ENCODE data around the gene REST.
"Not testable (repeated sequence)": the region's sequence is repeated elsewhere in the genome, so short reads cannot be mapped to it uniquely, and the experiment has no call there.

Gene REST

GRCh38 chr4:56908206-56909085 is 746 bp downstream of the REST start:
- peak; percentile 65 for DNase-seq (ENCODE audit: low spot score)

- peak; percentile 53 for DNase-seq (ENCODE audit: low spot score)
These were observed 1.6 kb downstream of the REST start for GRCh38 chr4:56909086-56909894.

- no peak for DNase-seq (ENCODE audit: low spot score)
These were observed 2.7 kb downstream of the REST start for GRCh38 chr4:56910172-56910967.

- DNase-seq (ENCODE audit: low spot score): no peak
These were observed 6.6 kb downstream of the REST start for GRCh38 chr4:56914336-56914735.

- DNase-seq (ENCODE audit: low spot score): not testable (repeated sequence)
These were observed 7.3 kb downstream of the REST start for GRCh38 chr4:56914977-56915376.

GRCh38 chr4:56927196-56927595 is 19.5 kb downstream of the REST start:
- DNase-seq (ENCODE audit: low spot score): no peak

GRCh38 chr4:56930638-56931037 is 22.9 kb downstream of the REST start:
- no peak for DNase-seq (ENCODE audit: low spot score)

- DNase-seq (ENCODE audit: low spot score): no peak
These were observed 24.2 kb downstream of the REST start for GRCh38 chr4:56931924-56932323.

- DNase-seq (ENCODE audit: low spot score): no peak
These were observed 29.6 kb downstream of the REST start for GRCh38 chr4:56937262-56937661.

- not testable (repeated sequence) for DNase-seq (ENCODE audit: low spot score)
These were observed 32.1 kb downstream of the REST start for GRCh38 chr4:56939826-56940225.

GRCh38 chr4:56940403-56940802 is 32.7 kb downstream of the REST start:
- no peak for DNase-seq (ENCODE audit: low spot score)

GRCh38 chr4:56940971-56941370 is 33.3 kb downstream of the REST start:
- DNase-seq (ENCODE audit: low spot score): no peak

GRCh38 chr4:56941403-56941802 is 33.7 kb downstream of the REST start:
- no peak for DNase-seq (ENCODE audit: low spot score)

- no peak for DNase-seq (ENCODE audit: low spot score)
These were observed 46.2 kb downstream of the REST start for GRCh38 chr4:56953680-56954520.

GRCh38 chr4:56958111-56958517 is 50.4 kb downstream of the REST start:
- no peak for DNase-seq (ENCODE audit: low spot score)

GRCh38 chr4:56959100-56959499 is 51.4 kb downstream of the REST start:
- DNase-seq (ENCODE audit: low spot score): no peak

GRCh38 chr4:56961107-56961500 is 53.4 kb downstream of the REST start:
- DNase-seq (ENCODE audit: low spot score): no peak

- peak; percentile 34 for DNase-seq (ENCODE audit: low spot score)
These were observed 63.7 kb downstream of the REST start for GRCh38 chr4:56971383-56971782.

GRCh38 chr4:56972389-56972788 is 64.7 kb downstream of the REST start:
- DNase-seq (ENCODE audit: low spot score): no peak

- DNase-seq (ENCODE audit: low spot score): peak; percentile 36
These were observed 65.1 kb downstream of the REST start for GRCh38 chr4:56972809-56973208.

- no peak for DNase-seq (ENCODE audit: low spot score)
These were observed 65.6 kb downstream of the REST start for GRCh38 chr4:56973336-56973735.
